IMR-90 (cell line): ENCODE data around the gene BCL7A. TPM values are rescaled to one million over a fixed set of nuclear protein-coding genes. Genes with fewer than 3 reads are reported as not detected.

Experiments
- ATAC-seq: fragments of 200-7000 bp; cut with Tn5 transposase; 2 replicates; pipeline ENCODE4 v1.9.1; 2020; ENCODE audit warnings: low read depth, mild to moderate bottlenecking, moderate library complexity
- BruUV-seq: library from RNA; stranded (reverse); fragments of 400-500 nt; replicated peaks from 2 replicates; lab custom pipeline; 2021; lab: Mats Ljungman, UMichigan
- CTCF ChIA-PET: fragments of 300-600 bp; formaldehyde crosslinking; extraction: SDS; loops from one replicate; lab custom pipeline; 2021; ENCODE audit warnings: antibody characterized with exemption; lab: Yijun Ruan, JAX
- POLR2A ChIA-PET: fragments of 300-600 bp; sonication (Branson Sonifier 250); formaldehyde crosslinking; loops from one replicate; lab custom pipeline; 2022; ENCODE audit warnings: antibody characterized with exemption; ENCODE audit not compliant: unreplicated experiment; lab: Charles Lee
- DNase-seq: peaks from one replicate; pipeline ENCODE4 v3.0.0; 2013
- H2AFZ ChIP-seq: replicated peaks from 2 replicates; pipeline ENCODE3; 2013; ENCODE audit warnings: low read length, mild to moderate bottlenecking; ENCODE audit not compliant: poor library complexity
- H2AK5ac ChIP-seq: 2 replicates; pipeline ENCODE4 v1.6.1; 2013; ENCODE audit warnings: low read depth, low read length, inconsistent platforms
- H2AK9ac ChIP-seq: replicated peaks from 2 replicates; pipeline ENCODE3; 2013; ENCODE audit warnings: mild to moderate bottlenecking, low read depth, low read length, moderate library complexity; ENCODE audit not compliant: poor library complexity
- H2BK120ac ChIP-seq: 2 replicates; pipeline ENCODE4 v1.6.1; 2013; ENCODE audit warnings: low read depth, low read length, inconsistent platforms
- H2BK15ac ChIP-seq: 3 replicates; pipeline ENCODE4 v1.6.1; 2013; ENCODE audit warnings: low read depth, low read length, inconsistent platforms
- H2BK20ac ChIP-seq: 2 replicates; pipeline ENCODE4 v1.6.1; 2013; ENCODE audit warnings: low read depth, mild to moderate bottlenecking, inconsistent platforms, low read length, moderate library complexity
- H2BK5ac ChIP-seq: 2 replicates; pipeline ENCODE4 v1.6.1; 2013; ENCODE audit warnings: mild to moderate bottlenecking, low read depth, low read length, inconsistent platforms; ENCODE audit not compliant: poor library complexity, severe bottlenecking
- H3K14ac ChIP-seq: replicated peaks from 2 replicates; pipeline ENCODE4 v1.6.1; 2013; ENCODE audit warnings: low read depth, low read length, inconsistent platforms
- H3K18ac ChIP-seq: 2 replicates; pipeline ENCODE4 v1.6.1; 2013; ENCODE audit warnings: low read depth, low read length, control low read depth
- H3K23ac ChIP-seq: 2 replicates; pipeline ENCODE4 v1.6.1; 2013; ENCODE audit warnings: low read depth, low read length, inconsistent platforms
- H3K27ac ChIP-seq: 2 replicates; pipeline ENCODE4 v1.5.1; 2013; ENCODE audit warnings: mild to moderate bottlenecking, control low read depth, low read length; ENCODE audit not compliant: insufficient read depth
- H3K27me3 ChIP-seq: 2 replicates; pipeline ENCODE4 v1.6.1; 2013; ENCODE audit warnings: low read length; ENCODE audit not compliant: control insufficient read depth, insufficient read depth
- H3K36me3 ChIP-seq: 2 replicates; pipeline ENCODE4 v1.6.1; 2013; ENCODE audit warnings: low read length, mixed read lengths; ENCODE audit not compliant: control insufficient read depth, insufficient read depth
- H3K4ac ChIP-seq: 2 replicates; pipeline ENCODE4 v1.6.1; 2013; ENCODE audit warnings: low read depth, low read length, inconsistent platforms
- H3K4me1 ChIP-seq: 2 replicates; pipeline ENCODE4 v1.6.1; 2013; ENCODE audit warnings: low read length, mixed read lengths; ENCODE audit not compliant: control insufficient read depth, insufficient read depth
- H3K4me2 ChIP-seq: 2 replicates; pipeline ENCODE4 v1.6.1; 2013; ENCODE audit warnings: low read depth, mild to moderate bottlenecking, control low read depth, low read length, moderate library complexity
- H3K4me3 ChIP-seq: 2 replicates; pipeline ENCODE4 v1.5.1; 2013; ENCODE audit warnings: low read depth, mild to moderate bottlenecking, control low read depth, low read length, moderate library complexity; ENCODE audit not compliant: insufficient read depth
- H3K56ac ChIP-seq: 2 replicates; pipeline ENCODE4 v1.6.1; 2013; ENCODE audit warnings: low read length, inconsistent platforms; ENCODE audit not compliant: insufficient read depth; ENCODE audit errors: extremely low read depth
- H3K79me1 ChIP-seq, 2 experiments: 2 replicates each; pipeline ENCODE4 v1.6.1; 2013; ENCODE audit warnings: low read length in 2 of 2, inconsistent platforms in 1 of 2, low read depth in 1 of 2
- H3K9ac ChIP-seq: 2 replicates; pipeline ENCODE4 v1.6.1; 2013; ENCODE audit warnings: low read depth, low read length, control low read depth
- H3K9me1 ChIP-seq: 2 replicates; pipeline ENCODE4 v1.6.1; 2013; ENCODE audit warnings: low read length, inconsistent platforms; ENCODE audit not compliant: insufficient read depth
- H3K9me3 ChIP-seq: 2 replicates; pipeline ENCODE4 v1.6.1; 2013; ENCODE audit warnings: low read length; ENCODE audit not compliant: control insufficient read depth, insufficient read depth
- H4K20me1 ChIP-seq: 2 replicates; pipeline ENCODE4 v1.6.1; 2013; ENCODE audit warnings: low read length, inconsistent platforms; ENCODE audit not compliant: insufficient read depth
- H4K5ac ChIP-seq: 2 replicates; pipeline ENCODE4 v1.6.1; 2013; ENCODE audit warnings: mild to moderate bottlenecking, low read depth, low read length, control low read depth
- H4K8ac ChIP-seq, 2 experiments: 2 replicates each; pipeline ENCODE4 v1.6.1; 2013; ENCODE audit warnings: low read depth in 2 of 2, low read length in 2 of 2, control low read depth in 1 of 2, inconsistent platforms in 1 of 2
- H4K91ac ChIP-seq: 2 replicates; pipeline ENCODE4 v1.6.1; 2013; ENCODE audit warnings: low read depth, low read length, inconsistent platforms; ENCODE audit not compliant: insufficient read depth
- BHLHE40 ChIP-seq: fragments of 150-350 bp; IDR thresholded peaks from 2 replicates; pipeline ENCODE4 v1.6.1; 2016; ENCODE audit warnings: mild to moderate bottlenecking, low read depth, low read length
- MXI1 ChIP-seq: IDR thresholded peaks from 2 replicates; pipeline ENCODE4 v1.6.1; 2012; ENCODE audit warnings: low read depth, mild to moderate bottlenecking, low read length, moderate library complexity, borderline replicate concordance
- SMC3 ChIP-seq: fragments of 150-350 bp; IDR thresholded peaks from 2 replicates; pipeline ENCODE4 v1.6.1; 2016; ENCODE audit warnings: low read depth, mild to moderate bottlenecking, antibody characterized with exemption, low read length, moderate library complexity
- USF2 ChIP-seq: fragments of 150-350 bp; IDR thresholded peaks from 2 replicates; pipeline ENCODE4 v1.6.1; 2017; ENCODE audit warnings: mild to moderate bottlenecking, antibody characterized with exemption, low read length, low read depth
- WGBS, 2 experiments: methylation state at CpG; one replicate each; pipeline versions ENCODE4 v1.1.5 to v1.1.7; 2013; ENCODE audit warnings: missing lambda C conversion rate in 2 of 2; ENCODE audit not compliant: insufficient read length in 1 of 2; ENCODE audit errors: extremely low coverage in 2 of 2; 5-methylcytosine and 5-hydroxymethylcytosine counted together
- dilution Hi-C: fragments of 300-500 bp; cut with HindIII; formaldehyde crosslinking; loops from one replicate; pipeline ENCODE4 v1.14.3; 2018; ENCODE audit warnings: low sequenced_read_pairs; ENCODE audit not compliant: unreplicated experiment
- in situ Hi-C: fragments of 300-500 bp; cut with MboI; formaldehyde crosslinking; loops from 3 replicates; pipeline ENCODE4 v1.14.3; 2019; ENCODE audit warnings: low sequenced_read_pairs, inconsistent platforms, mixed read lengths
- intact Hi-C: fragments of 100-400 bp; cut with micrococcal nuclease; formaldehyde crosslinking; loops from 2 replicates; pipeline ENCODE4 v1.10.0; 2022
- polyA plus RNA-seq, 3 experiments: library from polyadenylated mRNA; depleted of rRNA; stranded (reverse); fragments of >200 nt; gene quantifications; 2 replicates each; pipeline ENCODE4 v1.2.3, GENCODE V29; 2012; ENCODE audit warnings: low replicate concordance in 1 of 3
- total RNA-seq: library from RNA; depleted of rRNA; stranded (reverse); fragments of >200 nt; gene quantifications from 2 replicates; pipeline ENCODE4 v1.2.3, GENCODE V29; 2012

Gene BCL7A
- total and polyA plus RNA-seq, 2 of the 4 experiments (the other 2 are of a cell fraction): 5.6 to 7.9 TPM

GRCh38 chr12:122061253-122061652, 39.6 kb downstream of the BCL7A start:
- BruUV-seq: no TSS peak
- intact Hi-C loops: no loop called here
- Histone ChIP-seq H4K20me1 (no peaks in the 10 kb centered on the region; the same call in 1 of the 2 replicates), H3K9me1 (peaks cover 18% of the 10 kb centered on the region), H3K27me3 (no peaks in the 10 kb centered on the region), H3K9ac (no peak overlapping the region), H2AK9ac (no peak overlapping the region), H3K4me2 (no peak overlapping the region), H3K4me3 (no peak overlapping the region), H4K91ac (no peak overlapping the region), H2AFZ (no peak overlapping the region), H3K27ac (no peak overlapping the region), H4K8ac (no peak overlapping the region), H2BK120ac (no peak overlapping the region), H3K4ac (no peak overlapping the region), H3K18ac (no peak overlapping the region), H3K56ac (no peak overlapping the region), H3K4me1 (peaks cover 35% of the 10 kb centered on the region), H2BK15ac (no peak overlapping the region), H3K14ac (no peak overlapping the region), H3K9me3 (no peaks in the 10 kb centered on the region), H3K36me3 (peaks cover 9% of the 10 kb centered on the region; the same call in 1 of the 2 replicates), H2AK5ac (no peak overlapping the region), H2BK5ac (no peak overlapping the region), H3K79me1 (peaks cover 0 to 22% of the 10 kb centered on the region in 2 experiments; a peak in 2 of 4 replicates), H3K23ac (no peak overlapping the region), H4K5ac (no peak overlapping the region), H2BK20ac (no peak overlapping the region)
- POLR2A ChIA-PET: no interaction called here
- in situ Hi-C loops: no loop called here
- no peak for TF ChIP-seq BHLHE40
- no peak for TF ChIP-seq SMC3
- no peak for TF ChIP-seq MXI1
- no peak for TF ChIP-seq USF2
- CTCF ChIA-PET: no interaction called here
- WGBS, 2 experiments: 79% methylated on average over 5 of the region's 23 CpGs; no CpG with 5 or more reads in 1 of the 2 experiments
- dilution Hi-C loops: no loop called here
- ATAC-seq (no peak), DNase-seq (no peak)
